HEK293 (cell line): ENCODE results near the gene ALDH16A1.

Source experiments
- CTCF ChIP-seq: fragments of 450-650 bp; formaldehyde crosslinking; IDR thresholded peaks from 2 replicates; pipeline ENCODE4 v1.5.1; 2016; ENCODE audit warnings: missing biosample characterization, missing genetic modification characterization
- FEZF1 ChIP-seq: fragments of 450-650 bp; formaldehyde crosslinking; IDR thresholded peaks from 2 replicates; pipeline ENCODE4 v1.5.1; 2016; ENCODE audit warnings: missing biosample characterization, missing genetic modification characterization
- GLI4 ChIP-seq: fragments of 450-650 bp; formaldehyde crosslinking; IDR thresholded peaks from 2 replicates; pipeline ENCODE4 v1.5.1; 2016; ENCODE audit warnings: missing biosample characterization, missing genetic modification characterization
- GLIS1 ChIP-seq: fragments of 450-650 bp; formaldehyde crosslinking; IDR thresholded peaks from 2 replicates; pipeline ENCODE4 v1.5.1; 2016; ENCODE audit warnings: missing biosample characterization, missing genetic modification characterization
- INSM2 ChIP-seq: fragments of 450-650 bp; formaldehyde crosslinking; IDR thresholded peaks from 2 replicates; pipeline ENCODE4 v1.5.1; 2016; ENCODE audit warnings: missing biosample characterization, missing genetic modification characterization
- KLF10 ChIP-seq: fragments of 450-650 bp; IDR thresholded peaks from 2 replicates; pipeline ENCODE4 v1.5.1; 2018; ENCODE audit warnings: missing biosample characterization, mild to moderate bottlenecking, missing genetic modification characterization
- KLF8 ChIP-seq: fragments of 450-650 bp; formaldehyde crosslinking; IDR thresholded peaks from 2 replicates; pipeline ENCODE4 v1.5.1; 2016; ENCODE audit warnings: missing biosample characterization, missing genetic modification characterization
- KLF9 ChIP-seq: fragments of 450-650 bp; formaldehyde crosslinking; IDR thresholded peaks from 2 replicates; pipeline ENCODE4 v1.5.1; 2016; ENCODE audit warnings: missing biosample characterization, missing genetic modification characterization, low read depth
- PATZ1 ChIP-seq: fragments of 450-650 bp; formaldehyde crosslinking; IDR thresholded peaks from 2 replicates; pipeline ENCODE4 v1.5.1; 2016; ENCODE audit warnings: missing biosample characterization, missing genetic modification characterization
- PBX3 ChIP-seq: sonication (generic); formaldehyde crosslinking; IDR thresholded peaks from 2 replicates; pipeline ENCODE4 v1.8.1; 2022; ENCODE audit warnings: mild to moderate bottlenecking, moderate library complexity, missing genetic modification reagents
- REST ChIP-seq: fragments of 450-650 bp; formaldehyde crosslinking; IDR thresholded peaks from 2 replicates; pipeline ENCODE4 v1.5.1; 2016; ENCODE audit warnings: missing biosample characterization, missing genetic modification characterization
- SCRT1 ChIP-seq: fragments of 450-650 bp; formaldehyde crosslinking; IDR thresholded peaks from 2 replicates; pipeline ENCODE4 v1.5.1; 2016; ENCODE audit warnings: missing biosample characterization, missing genetic modification characterization, borderline replicate concordance
- SCRT2 ChIP-seq: fragments of 450-650 bp; formaldehyde crosslinking; IDR thresholded peaks from 2 replicates; pipeline ENCODE4 v1.5.1; 2016; ENCODE audit warnings: missing biosample characterization, missing genetic modification characterization
- SP3 ChIP-seq: fragments of 450-650 bp; formaldehyde crosslinking; IDR thresholded peaks from 2 replicates; pipeline ENCODE4 v1.5.1; 2016; ENCODE audit warnings: missing biosample characterization, missing genetic modification characterization
- SP7 ChIP-seq: fragments of 450-650 bp; formaldehyde crosslinking; IDR thresholded peaks from 2 replicates; pipeline ENCODE4 v1.5.1; 2016; ENCODE audit warnings: missing biosample characterization, missing genetic modification characterization
- TCF7L2 ChIP-seq: IDR thresholded peaks from 2 replicates; pipeline ENCODE4 v1.6.1; 2011; ENCODE audit warnings: low read depth, mild to moderate bottlenecking, inconsistent platforms, low read length, moderate library complexity, borderline replicate concordance
- TRIM28 ChIP-seq: IDR thresholded peaks from 2 replicates; pipeline ENCODE4 v1.6.1; 2011; ENCODE audit warnings: low read length, control low read depth, borderline replicate concordance
- ZBTB17 ChIP-seq: fragments of 450-650 bp; formaldehyde crosslinking; IDR thresholded peaks from 2 replicates; pipeline ENCODE4 v1.5.1; 2016; ENCODE audit warnings: missing biosample characterization, missing genetic modification characterization
- ZBTB20 ChIP-seq: fragments of 450-650 bp; formaldehyde crosslinking; IDR thresholded peaks from 2 replicates; pipeline ENCODE4 v1.5.1; 2016; ENCODE audit warnings: missing biosample characterization, missing genetic modification characterization
- ZFHX2 ChIP-seq: fragments of 450-650 bp; formaldehyde crosslinking; conservative IDR thresholded peaks from 2 replicates; pipeline ENCODE4 v1.5.1; 2016; ENCODE audit warnings: missing biosample characterization, missing genetic modification characterization
- ZNF138 ChIP-seq: fragments of 450-650 bp; formaldehyde crosslinking; IDR thresholded peaks from 2 replicates; pipeline ENCODE4 v1.5.1; 2016; ENCODE audit warnings: missing biosample characterization, missing genetic modification characterization, borderline replicate concordance
- ZNF18 ChIP-seq: fragments of 450-650 bp; formaldehyde crosslinking; IDR thresholded peaks from 2 replicates; pipeline ENCODE4 v1.5.1; 2016; ENCODE audit warnings: missing biosample characterization, missing genetic modification characterization
- ZNF366 ChIP-seq: fragments of 450-650 bp; formaldehyde crosslinking; conservative IDR thresholded peaks from 2 replicates; pipeline ENCODE4 v1.5.1; 2016; ENCODE audit warnings: missing biosample characterization, missing genetic modification characterization
- ZNF394 ChIP-seq: fragments of 450-650 bp; formaldehyde crosslinking; IDR thresholded peaks from 2 replicates; pipeline ENCODE4 v1.5.1; 2016; ENCODE audit warnings: missing biosample characterization, missing genetic modification characterization, mild to moderate bottlenecking, moderate library complexity, borderline replicate concordance
- ZNF571 ChIP-seq: fragments of 450-650 bp; formaldehyde crosslinking; IDR thresholded peaks from 2 replicates; pipeline ENCODE4 v1.5.0; 2017; ENCODE audit warnings: missing biosample characterization, missing genetic modification characterization
- ZNF768 ChIP-seq: fragments of 450-650 bp; formaldehyde crosslinking; IDR thresholded peaks from 2 replicates; pipeline ENCODE4 v1.5.1; 2018; ENCODE audit warnings: missing biosample characterization, mild to moderate bottlenecking, missing genetic modification characterization
- ZSCAN30 ChIP-seq: fragments of 450-650 bp; IDR thresholded peaks from 2 replicates; pipeline ENCODE4 v1.5.1; 2018; ENCODE audit warnings: missing biosample characterization, mild to moderate bottlenecking, missing genetic modification characterization, moderate library complexity
- ZXDB ChIP-seq: fragments of 450-650 bp; formaldehyde crosslinking; IDR thresholded peaks from 2 replicates; pipeline ENCODE4 v1.5.1; 2016; ENCODE audit warnings: missing biosample characterization, missing genetic modification characterization

The ALDH16A1 gene

GRCh38 chr19:49451430-49452181 is 1.4 kb upstream of the ALDH16A1 start, which contains the start of gene PIH1D1 (continued):
- TF ChIP-seq ZNF394, result 0 out of 2 replicates have a peak, but pooled peaks have one; percentile 33
- no peak for TF ChIP-seq FEZF1 (tag by site-specific recombination)
- 0 out of 2 replicates have a peak, but pooled peaks have one; percentile 3 for TF ChIP-seq SCRT1 (tag by site-specific recombination)
- 0 out of 2 replicates have a peak, but pooled peaks have one; percentile 47 for TF ChIP-seq ZSCAN30 (tag by site-specific recombination)
- peak; percentile 93 for TF ChIP-seq SP3 (tag by site-specific recombination)
- no peak for TF ChIP-seq ZNF18 (tag by site-specific recombination)
- peak; percentile 46 for TF ChIP-seq CTCF
- TF ChIP-seq ZXDB (tag by site-specific recombination), result peak; percentile 55
- TF ChIP-seq ZBTB17 (tag by site-specific recombination), result peak; percentile 98
- no peak for TF ChIP-seq TCF7L2
- peak; percentile 75; the same call in 1 of the 2 replicates for TF ChIP-seq KLF8 (tag by site-specific recombination)
- no peak for TF ChIP-seq ZNF571 (tag by site-specific recombination)
- TF ChIP-seq TRIM28, result peak; percentile 61; the same call in 1 of the 2 replicates
- no peak for TF ChIP-seq ZNF768
- TF ChIP-seq SCRT2 (tag by site-specific recombination), result no peak
- TF ChIP-seq ZFHX2, result peak; percentile 5; the same call in 1 of the 2 replicates
- TF ChIP-seq GLI4 (tag by site-specific recombination), result no peak
- peak; percentile 34; the same call in 1 of the 2 replicates for TF ChIP-seq KLF10
- TF ChIP-seq ZBTB20, result peak; percentile 69; the same call in 1 of the 2 replicates
- TF ChIP-seq ZNF138, result no peak
- TF ChIP-seq REST, result no peak
- no peak for TF ChIP-seq INSM2 (tag by site-specific recombination)
- TF ChIP-seq GLIS1 (tag by site-specific recombination), result peak; percentile 47
- TF ChIP-seq SP7 (tag by site-specific recombination), result 0 out of 2 replicates have a peak, but pooled peaks have one; percentile 45
- 0 out of 2 replicates have a peak, but pooled peaks have one; percentile 15 for TF ChIP-seq PATZ1 (tag by site-specific recombination)
- TF ChIP-seq KLF9 (tag by site-specific recombination), result peak; percentile 73
- 0 out of 2 replicates have a peak, but pooled peaks have one; percentile 14 for TF ChIP-seq ZNF366 (tag by site-specific recombination)
- no peak for TF ChIP-seq PBX3
